T-helper 9 cell (primary cell): ENCODE measurements around the gene NRXN2.

Source experiments
- DNase-seq: peaks from one replicate; pipeline ENCODE4 v3.0.0-alpha.2; 2020

NRXN2 gene

GRCh38 chr11:64644647-64645275 is 78.2 kb downstream of the NRXN2 start:
- no peak for DNase-seq

- DNase-seq = no peak
These were observed 78.9 kb downstream of the NRXN2 start for GRCh38 chr11:64643920-64644646.

GRCh38 chr11:64643256-64643881 is 79.6 kb downstream of the NRXN2 start:
- no peak for DNase-seq

- no peak for DNase-seq
These were observed 80.1 kb downstream of the NRXN2 start for GRCh38 chr11:64642871-64643255.

GRCh38 chr11:64642418-64642735 is 80.6 kb downstream of the NRXN2 start:
- DNase-seq = no peak

- DNase-seq = no peak
These were observed 81.2 kb downstream of the NRXN2 start for GRCh38 chr11:64641596-64642417.

- DNase-seq = no peak
These were observed 83.1 kb downstream of the NRXN2 start for GRCh38 chr11:64639885-64640284.

GRCh38 chr11:64638829-64639228 is 84.2 kb downstream of the NRXN2 start:
- no peak for DNase-seq

GRCh38 chr11:64638018-64638665 is 84.9 kb downstream of the NRXN2 start:
- no peak for DNase-seq

- no peak for DNase-seq
These were observed 85.5 kb downstream of the NRXN2 start for GRCh38 chr11:64637334-64638017.

GRCh38 chr11:64633555-64634159 is 89.3 kb downstream of the NRXN2 start:
- no peak for DNase-seq

- DNase-seq = no peak
These were observed 90.3 kb downstream of the NRXN2 start for GRCh38 chr11:64632654-64633053.

GRCh38 chr11:64632237-64632636 is 90.8 kb downstream of the NRXN2 start:
- DNase-seq = no peak

- DNase-seq = no peak
These were observed 91.3 kb downstream of the NRXN2 start for GRCh38 chr11:64631675-64632074.

- DNase-seq = no peak
These were observed 93.0 kb downstream of the NRXN2 start for GRCh38 chr11:64629796-64630562.

GRCh38 chr11:64629103-64629502 is 93.9 kb downstream of the NRXN2 start:
- no peak for DNase-seq

- DNase-seq = no peak
These were observed 94.4 kb downstream of the NRXN2 start for GRCh38 chr11:64628596-64628995.

- DNase-seq = no peak
These were observed 95.6 kb downstream of the NRXN2 start for GRCh38 chr11:64627371-64627770.

- no peak for DNase-seq
These were observed 96.4 kb downstream of the NRXN2 start for GRCh38 chr11:64626637-64627036.

GRCh38 chr11:64624883-64625481 is 98.0 kb downstream of the NRXN2 start:
- no peak for DNase-seq

GRCh38 chr11:64622681-64623080 is 100.3 kb downstream of the NRXN2 start:
- DNase-seq = no peak
